A549 (cell line): Measurements from ENCODE around the gene IL1RN. TPM values are rescaled to one million over a fixed set of nuclear protein-coding genes. Genes with fewer than 3 reads are reported as not detected.

ENCODE experiments used
- ATAC-seq, 2 experiments: fragments of 200-7000 bp in 1 of 2; fragments of >200 bp in 1 of 2; cut with Nextera tagmentation in 1 of 2; cut with Tn5 transposase in 1 of 2; 3 replicates each; pipeline versions ENCODE4 v1.8.0 to v1.9.1; 2018 to 2020; ENCODE audit warnings: mild to moderate bottlenecking in 1 of 2, moderate library complexity in 1 of 2
- CTCF ChIA-PET: fragments of 300-600 bp; sonication (Branson Sonifier 250); formaldehyde crosslinking; extraction: SDS; loops from one replicate; lab custom pipeline; 2021; ENCODE audit warnings: antibody characterized with exemption, inconsistent platforms; lab: Yijun Ruan, JAX
- POLR2A ChIA-PET: fragments of 350-600 bp; formaldehyde crosslinking; extraction: SDS; loops from one replicate; lab custom pipeline; 2021; ENCODE audit warnings: antibody characterized with exemption, inconsistent platforms; lab: Yijun Ruan, JAX
- DNase-seq, 2 experiments: peaks; one replicate each; pipeline versions ENCODE4 v3.0.0 to v3.0.0-alpha.2; 2011 to 2016; ENCODE audit warnings: low read depth in 1 of 2, low spot score in 1 of 2
- FAIRE-seq: peaks from 2 replicates; lab custom pipeline; 2011; peaks lifted over from hg19 to GRCh38; lab: Jason Lieb, UNC
- H3K27ac ChIP-seq, 2 experiments: fragments of >200 bp; sonication (Bioruptor Twin); formaldehyde crosslinking; 3 replicates each; pipeline ENCODE4 v1.5.1; 2016 to 2017
- H3K4me1 ChIP-seq: fragments of >200 bp; sonication (Bioruptor Twin); formaldehyde crosslinking; 3 replicates; pipeline ENCODE4 v1.6.1; 2016
- H3K4me2 ChIP-seq: fragments of >200 bp; sonication (Bioruptor Twin); formaldehyde crosslinking; 3 replicates; pipeline ENCODE4 v1.6.1; 2016
- H3K4me3 ChIP-seq: fragments of >200 bp; sonication (Bioruptor Twin); formaldehyde crosslinking; 3 replicates; pipeline ENCODE4 v1.5.1; 2016
- H3K9me3 ChIP-seq: fragments of >200 bp; sonication (Bioruptor Twin); formaldehyde crosslinking; 3 replicates; pipeline ENCODE4 v1.6.1; 2016
- BCL3 ChIP-seq: fragments of >200 bp; sonication (Bioruptor Twin); formaldehyde crosslinking; IDR thresholded peaks from 3 replicates; pipeline ENCODE4 v1.6.1; 2016
- BHLHE40 ChIP-seq: IDR thresholded peaks from 2 replicates; pipeline ENCODE4 v1.6.1; 2012; ENCODE audit warnings: low read depth, low read length, inconsistent platforms
- CBX2 ChIP-seq: fragments of 200-600 bp; sonication (generic); IDR thresholded peaks from 2 replicates; pipeline ENCODE4 v1.6.1; 2016; ENCODE audit warnings: low read depth, mild to moderate bottlenecking, borderline replicate concordance
- CEBPB ChIP-seq, 2 experiments: fragments of >200 bp in 1 of 2; sonication (Bioruptor Twin) in 1 of 2; formaldehyde crosslinking in 1 of 2; IDR thresholded peaks; 2 replicates each; pipeline ENCODE4 v1.6.1; 2012 to 2016
- E2F6 ChIP-seq: IDR thresholded peaks from 2 replicates; pipeline ENCODE4 v1.6.1; 2012; ENCODE audit warnings: low read depth, borderline replicate concordance
- EHF ChIP-seq: fragments of 250-450 bp; sonication (Bioruptor Pico); IDR thresholded peaks from 2 replicates; pipeline ENCODE4 v1.5.0; 2020; ENCODE audit warnings: mild to moderate bottlenecking
- EP300 ChIP-seq, 2 experiments: fragments of >200 bp; sonication (Bioruptor Twin); formaldehyde crosslinking; IDR thresholded peaks; 2 replicates in 1 of 2; 3 replicates in 1 of 2; pipeline ENCODE4 v1.6.1; 2016 to 2017
- ESRRA ChIP-seq: fragments of 150-350 bp; IDR thresholded peaks from 2 replicates; pipeline ENCODE4 v1.6.1; 2014; ENCODE audit warnings: mild to moderate bottlenecking, low read length, borderline replicate concordance
- FOXS1 ChIP-seq: fragments of 250-450 bp; sonication (Bioruptor Pico); IDR thresholded peaks from 2 replicates; pipeline ENCODE4 v1.5.0; 2020; ENCODE audit warnings: mild to moderate bottlenecking, moderate library complexity
- GATA3 ChIP-seq: IDR thresholded peaks from 2 replicates; pipeline ENCODE4 v1.6.1; 2012; ENCODE audit warnings: borderline replicate concordance
- HES2 ChIP-seq: fragments of >200 bp; sonication (Bioruptor Twin); formaldehyde crosslinking; IDR thresholded peaks from 2 replicates; pipeline ENCODE4 v1.6.1; 2016
- HMGXB4 ChIP-seq: fragments of 250-450 bp; sonication (Bioruptor Pico); IDR thresholded peaks from 2 replicates; pipeline ENCODE4 v1.5.0; 2021; ENCODE audit warnings: mild to moderate bottlenecking, moderate library complexity, borderline replicate concordance
- HOXA7 ChIP-seq: fragments of 250-450 bp; sonication (Bioruptor Pico); IDR thresholded peaks from 2 replicates; pipeline ENCODE4 v1.5.0; 2020; ENCODE audit warnings: mild to moderate bottlenecking, moderate library complexity
- JUNB ChIP-seq: fragments of >200 bp; sonication (Bioruptor Twin); formaldehyde crosslinking; IDR thresholded peaks from 2 replicates; pipeline ENCODE4 v1.6.1; 2016
- KDM5A ChIP-seq: fragments of 200-600 bp; sonication (generic); IDR thresholded peaks from 2 replicates; pipeline ENCODE4 v1.6.1; 2016; ENCODE audit warnings: antibody characterized with exemption, mild to moderate bottlenecking
- MAFK ChIP-seq: fragments of 450-650 bp; IDR thresholded peaks from 2 replicates; pipeline ENCODE4 v1.6.1; 2014; ENCODE audit not compliant: partially characterized antibody
- MYC ChIP-seq: IDR thresholded peaks from 2 replicates; pipeline ENCODE4 v1.6.1; 2012; ENCODE audit warnings: mild to moderate bottlenecking, inconsistent platforms, low read length, improper control_type of control experiment, borderline replicate concordance
- NFE2L2 ChIP-seq: fragments of 150-350 bp; conservative IDR thresholded peaks from 2 replicates; pipeline ENCODE4 v1.6.1; 2014; ENCODE audit warnings: low read length
- PBX3 ChIP-seq: IDR thresholded peaks from 2 replicates; pipeline ENCODE4 v1.6.1; 2012
- RAD21 ChIP-seq, 2 experiments: fragments of >200 bp in 1 of 2; sonication (Bioruptor Twin) in 1 of 2; formaldehyde crosslinking in 1 of 2; IDR thresholded peaks in 1 of 2; conservative IDR thresholded peaks in 1 of 2; 2 replicates in 1 of 2; 3 replicates in 1 of 2; pipeline ENCODE4 v1.6.1; 2012 to 2018; ENCODE audit warnings: inconsistent platforms in 1 of 2
- RCOR1 ChIP-seq: fragments of 150-350 bp; IDR thresholded peaks from 2 replicates; pipeline ENCODE4 v1.6.1; 2014; ENCODE audit warnings: antibody characterized with exemption, low read length, low read depth
- RNF2 ChIP-seq: fragments of 200-600 bp; sonication (generic); IDR thresholded peaks from 2 replicates; pipeline ENCODE4 v1.6.1; 2016; ENCODE audit warnings: low read depth, mild to moderate bottlenecking, antibody characterized with exemption, moderate library complexity, borderline replicate concordance
- SREBF2 ChIP-seq: fragments of 450-650 bp; IDR thresholded peaks from 2 replicates; pipeline ENCODE4 v1.6.1; 2014; ENCODE audit warnings: mild to moderate bottlenecking, moderate library complexity
- TFCP2L1 ChIP-seq: fragments of 250-450 bp; sonication (Bioruptor Pico); IDR thresholded peaks from 2 replicates; pipeline ENCODE4 v1.5.0; 2021; ENCODE audit warnings: mild to moderate bottlenecking
- ZC3H11A ChIP-seq: fragments of 450-650 bp; IDR thresholded peaks from 2 replicates; pipeline ENCODE4 v1.6.1; 2014; ENCODE audit warnings: antibody characterized with exemption, mild to moderate bottlenecking
- ZFP36 ChIP-seq: fragments of 450-650 bp; IDR thresholded peaks from 2 replicates; pipeline ENCODE4 v1.6.1; 2014; ENCODE audit warnings: borderline replicate concordance; ENCODE audit not compliant: partially characterized antibody
- ZNF302 ChIP-seq: fragments of 250-450 bp; sonication (Bioruptor Pico); IDR thresholded peaks from 2 replicates; pipeline ENCODE4 v1.9.0; 2021; ENCODE audit warnings: inconsistent platforms, mild to moderate bottlenecking, moderate library complexity
- ZSCAN20 ChIP-seq: fragments of 250-450 bp; sonication (Bioruptor Pico); IDR thresholded peaks from 2 replicates; pipeline ENCODE4 v1.8.0; 2022; ENCODE audit warnings: mild to moderate bottlenecking, moderate library complexity
- WGBS: methylation state at CpG from one replicate; pipeline ENCODE4 v1.1.6; 2017; ENCODE audit errors: missing lambda C conversion rate; 5-methylcytosine and 5-hydroxymethylcytosine counted together
- polyA plus RNA-seq, 4 experiments: library from polyadenylated mRNA; depleted of rRNA in 3 of 4; stranded (reverse); fragments of >200 nt; fragmentation: RNase III in 1 of 4; extraction: RNeasy Plus Mini Kit Qiagen cat#74134 plus additional on column Dnase treatment in 1 of 4; gene quantifications; 2 replicates in 3 of 4; 3 replicates in 1 of 4; pipeline ENCODE4 v1.2.3, GENCODE V29; 2011 to 2017

IL1RN gene
- polyA plus RNA-seq, 2 of the 4 experiments (the other 2 are of a cell fraction) = 0.13 TPM; not detected in 1

- ATAC-seq (no peak), FAIRE-seq (no peak), DNase-seq (no peak)
- TF ChIP-seq BCL3 (no peak), ZC3H11A (no peak; the same call in 1 of the 2 replicates), MYC (no peak), JUNB (no peak), BHLHE40 (no peak), ESRRA (no peak), ZFP36 (no peak), E2F6 (no peak), CEBPB (IDR thresholded peaks at IDR 0.05) (no peak), RAD21 (conservative IDR thresholded peaks at IDR 0.05 in 1 of 2, IDR thresholded peaks at IDR 0.05 in 1 of 2) (no peak), EHF (CRISPR knock-in tag) (no peak), MAFK (no peak), HOXA7 (no peak)
- CTCF ChIA-PET = no interaction called here
- WGBS = 62% methylated on average over 3 of the region's 3 CpGs
- POLR2A ChIA-PET = no interaction called here
- Histone ChIP-seq H3K4me2 (no peak overlapping the region), H3K27ac (no peak overlapping the region), H3K9me3 (no peaks in the 10 kb centered on the region), H3K4me1 (no peaks in the 10 kb centered on the region), H3K4me3 (no peak overlapping the region)
Measured at GRCh38 chr2:113169586-113169985, 42.2 kb downstream of the IL1RN start.

- TF ChIP-seq KDM5A (no peak), PBX3 (no peak), CBX2 (no peak), GATA3 (no peak), EHF (CRISPR knock-in tag) (no peak), TFCP2L1 (CRISPR knock-in tag) (no peak), RCOR1 (no peak), HMGXB4 (CRISPR knock-in tag) (no peak), JUNB (no peak), EP300 (IDR thresholded peaks at IDR 0.05) (no peak), SREBF2 (no peak), ZSCAN20 (no peak), FOXS1 (CRISPR knock-in tag) (no peak), HES2 (no peak), ZNF302 (no peak), RNF2 (no peak), NFE2L2 (no peak)
- ATAC-seq (no peak), DNase-seq (no peak), FAIRE-seq (no peak)
- Histone ChIP-seq H3K9me3 (no peaks in the 10 kb centered on the region), H3K4me1 (no peaks in the 10 kb centered on the region), H3K4me3 (no peak overlapping the region), H3K4me2 (no peak overlapping the region), H3K27ac (no peak overlapping the region)
- ChIA-PET POLR2A (no interaction called here), CTCF (interaction anchor here (1.3 to 6.3 kb wide), 4 partner anchors 11 to 199 kb away, joined by 3 to 41 read pairs (median 5); no protein-coding TSS in a partner anchor)
- 81% methylated on average over 8 of the region's 8 CpGs for WGBS
Measured at GRCh38 chr2:113171334-113172075, 44.1 kb downstream of the IL1RN start.
